ENCODE measurements around the gene MRPL12.

The MRPL12 gene

DNA sequence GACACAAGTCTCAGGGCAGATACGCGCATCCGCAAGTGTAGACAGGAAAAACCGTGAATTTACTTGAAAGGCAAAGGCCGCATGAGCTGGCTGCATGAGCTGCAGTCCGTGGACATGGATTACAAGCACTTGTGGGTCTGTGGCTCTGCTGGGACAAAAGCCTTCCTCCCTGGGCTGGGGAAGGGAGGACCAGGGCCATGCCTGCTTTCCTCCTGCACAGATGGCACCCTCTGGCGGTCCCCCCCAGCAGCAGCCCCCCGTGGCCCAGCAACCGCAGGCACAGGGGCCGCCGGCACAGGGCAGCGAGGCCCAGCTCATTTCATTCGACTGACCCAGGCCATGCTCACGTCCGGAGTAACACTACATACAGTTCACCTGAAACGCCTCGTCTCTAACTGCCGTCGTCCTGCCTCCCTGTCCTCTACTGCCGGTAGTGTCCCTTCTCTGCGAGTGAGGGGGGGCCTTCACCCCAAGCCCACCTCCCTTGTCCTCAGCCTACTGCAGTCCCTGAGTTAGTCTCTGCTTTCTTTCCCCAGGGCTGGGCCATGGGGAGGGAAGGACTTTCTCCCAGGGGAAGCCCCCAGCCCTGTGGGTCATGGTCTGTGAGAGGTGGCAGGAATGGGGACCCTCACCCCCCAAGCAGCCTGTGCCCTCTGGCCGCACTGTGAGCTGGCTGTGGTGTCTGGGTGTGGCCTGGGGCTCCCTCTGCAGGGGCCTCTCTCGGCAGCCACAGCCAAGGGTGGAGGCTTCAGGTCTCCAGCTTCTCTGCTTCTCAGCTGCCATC lies 1.7 kb upstream of the MRPL12 start:
- DNase-seq (ENCODE audit: low spot score) = no peak

DNA sequence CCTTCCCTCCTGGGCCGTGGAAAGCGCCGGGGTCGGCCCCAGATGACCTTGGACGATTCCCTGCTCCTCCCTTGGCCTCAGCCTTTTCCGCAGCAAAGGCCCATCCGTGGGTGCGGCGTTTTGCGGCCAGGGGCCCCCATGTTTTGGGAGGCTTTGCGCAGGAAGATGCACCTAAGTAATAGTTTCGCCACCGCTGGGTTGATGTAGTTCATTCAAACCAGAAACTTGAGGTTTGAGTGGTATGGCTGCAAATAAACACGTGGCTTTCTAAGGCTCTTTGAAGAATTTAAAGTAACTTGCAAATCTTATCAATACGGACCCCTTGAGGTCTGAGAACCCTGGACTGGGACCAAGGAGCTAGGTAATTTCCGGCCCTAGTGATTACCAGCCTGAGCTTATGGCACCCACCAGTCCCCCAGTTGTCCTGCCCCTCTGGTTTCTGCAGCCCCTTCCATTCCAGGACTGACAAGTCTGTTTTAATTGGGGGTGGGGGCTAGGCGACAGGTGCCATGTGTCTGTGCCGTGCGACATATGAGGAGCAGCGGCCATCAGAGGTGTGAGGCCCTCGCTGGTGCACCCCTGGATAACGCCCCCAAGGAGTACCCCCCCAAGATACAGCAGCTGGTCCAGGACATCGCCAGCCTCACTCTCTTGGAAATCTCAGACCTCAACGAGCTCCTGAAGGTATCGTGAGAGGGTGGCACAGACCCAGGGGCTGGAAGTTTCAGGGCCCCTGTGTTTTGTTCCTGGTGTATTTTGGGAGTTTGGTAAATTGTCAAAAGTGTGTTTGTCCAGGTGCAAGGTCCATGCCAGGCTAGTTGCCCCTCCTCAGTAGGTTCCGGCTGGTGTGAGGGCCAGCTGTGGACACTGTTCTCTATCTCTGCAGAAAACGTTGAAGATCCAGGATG lies 834 bp downstream of the MRPL12 start:
- DNase-seq (ENCODE audit: low spot score) = no peak

DNA sequence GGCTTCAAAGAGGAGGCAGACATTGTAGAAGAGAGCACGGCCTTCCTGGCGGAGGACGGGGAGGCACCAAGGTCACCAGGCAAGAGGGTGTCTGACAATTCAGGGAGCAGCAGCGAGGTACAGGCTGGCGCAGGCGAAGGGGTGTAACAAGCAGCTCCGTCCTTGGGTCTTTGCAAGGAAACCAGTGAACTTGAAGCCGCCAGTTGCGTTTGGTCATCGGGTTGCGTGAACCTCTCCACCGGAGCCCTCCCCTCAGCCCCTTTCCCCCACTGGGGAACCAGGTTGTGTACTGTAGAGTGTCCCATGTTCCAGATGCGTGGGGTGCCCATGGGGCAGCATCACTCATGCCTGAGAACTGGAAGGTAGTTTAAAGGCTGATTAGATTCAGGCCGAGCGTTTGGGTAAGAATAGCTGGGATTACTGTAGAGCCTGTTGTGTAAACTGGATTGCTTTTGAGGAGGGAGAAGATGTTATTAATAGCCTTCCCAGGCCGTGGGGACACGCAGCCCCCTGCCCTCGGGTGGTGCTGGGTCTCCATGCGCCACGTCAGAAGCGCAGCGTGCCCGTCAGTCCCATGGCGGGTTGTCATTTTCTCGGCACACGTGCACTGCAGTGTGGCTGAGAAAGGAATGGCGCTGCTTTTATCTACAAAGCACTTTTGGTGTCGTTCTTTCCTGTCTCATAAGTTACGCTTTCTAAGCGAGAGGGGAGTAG lies 2.5 kb downstream of the MRPL12 start:
- DNase-seq (ENCODE audit: low spot score) = no peak

DNA sequence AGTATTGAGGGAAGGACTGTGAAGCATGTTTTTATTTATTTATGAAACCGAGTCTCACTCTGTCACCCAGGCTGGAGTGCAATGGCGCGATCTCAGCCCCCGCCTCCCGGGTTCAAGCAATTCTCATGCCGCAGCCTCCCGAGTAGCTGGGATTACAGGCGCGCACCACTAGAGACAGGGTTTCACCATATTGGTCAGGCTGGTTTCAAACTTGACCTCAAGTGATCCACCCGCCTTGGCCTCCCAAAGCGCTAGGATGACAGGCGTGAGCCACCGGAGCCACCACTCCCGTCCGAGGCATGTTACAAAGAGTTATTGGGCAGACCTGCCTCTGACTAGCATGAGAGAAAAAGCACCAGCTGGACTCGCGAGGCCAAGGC lies 3.1 kb downstream of the MRPL12 start:
- no peak for DNase-seq (ENCODE audit: low spot score)

DNA sequence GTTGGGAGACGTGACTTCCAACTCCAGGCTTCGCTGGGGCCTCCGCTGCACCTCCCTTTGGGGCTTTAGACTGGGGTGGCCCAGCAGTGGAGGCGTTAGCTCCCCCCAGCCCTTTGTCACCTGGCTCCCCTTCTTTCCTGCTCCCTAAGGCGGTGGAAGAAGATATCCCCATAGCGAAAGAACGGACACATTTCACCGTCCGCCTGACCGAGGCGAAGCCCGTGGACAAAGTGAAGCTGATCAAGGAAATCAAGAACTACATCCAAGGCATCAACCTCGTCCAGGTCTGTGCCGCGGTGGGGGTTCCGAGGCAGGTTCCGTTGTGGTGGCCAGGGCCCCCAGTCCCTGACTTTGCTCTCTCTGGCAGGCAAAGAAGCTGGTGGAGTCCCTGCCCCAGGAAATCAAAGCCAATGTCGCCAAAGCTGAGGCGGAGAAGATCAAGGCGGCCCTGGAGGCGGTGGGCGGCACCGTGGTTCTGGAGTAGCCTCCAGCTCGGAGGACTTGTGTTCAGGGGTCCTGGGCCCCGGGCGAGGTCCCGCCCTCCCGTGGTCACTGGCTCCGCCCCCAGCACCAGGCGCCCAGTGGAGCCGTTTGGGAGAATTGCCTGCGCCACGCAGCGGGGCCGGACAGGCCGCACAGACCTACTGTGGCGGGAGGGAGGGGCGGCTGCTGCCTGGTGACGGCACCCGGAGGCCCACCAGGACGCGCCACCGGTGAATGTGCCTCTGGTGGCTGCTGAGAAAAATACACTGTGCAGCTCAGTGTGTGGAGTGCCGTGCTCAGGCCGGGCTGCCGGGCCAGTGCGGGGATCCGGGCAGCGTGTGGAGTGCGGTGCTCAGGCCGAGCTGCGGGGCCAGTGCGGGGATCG lies 3.8 kb downstream of the MRPL12 start:
- DNase-seq (ENCODE audit: low spot score) = no peak

DNA sequence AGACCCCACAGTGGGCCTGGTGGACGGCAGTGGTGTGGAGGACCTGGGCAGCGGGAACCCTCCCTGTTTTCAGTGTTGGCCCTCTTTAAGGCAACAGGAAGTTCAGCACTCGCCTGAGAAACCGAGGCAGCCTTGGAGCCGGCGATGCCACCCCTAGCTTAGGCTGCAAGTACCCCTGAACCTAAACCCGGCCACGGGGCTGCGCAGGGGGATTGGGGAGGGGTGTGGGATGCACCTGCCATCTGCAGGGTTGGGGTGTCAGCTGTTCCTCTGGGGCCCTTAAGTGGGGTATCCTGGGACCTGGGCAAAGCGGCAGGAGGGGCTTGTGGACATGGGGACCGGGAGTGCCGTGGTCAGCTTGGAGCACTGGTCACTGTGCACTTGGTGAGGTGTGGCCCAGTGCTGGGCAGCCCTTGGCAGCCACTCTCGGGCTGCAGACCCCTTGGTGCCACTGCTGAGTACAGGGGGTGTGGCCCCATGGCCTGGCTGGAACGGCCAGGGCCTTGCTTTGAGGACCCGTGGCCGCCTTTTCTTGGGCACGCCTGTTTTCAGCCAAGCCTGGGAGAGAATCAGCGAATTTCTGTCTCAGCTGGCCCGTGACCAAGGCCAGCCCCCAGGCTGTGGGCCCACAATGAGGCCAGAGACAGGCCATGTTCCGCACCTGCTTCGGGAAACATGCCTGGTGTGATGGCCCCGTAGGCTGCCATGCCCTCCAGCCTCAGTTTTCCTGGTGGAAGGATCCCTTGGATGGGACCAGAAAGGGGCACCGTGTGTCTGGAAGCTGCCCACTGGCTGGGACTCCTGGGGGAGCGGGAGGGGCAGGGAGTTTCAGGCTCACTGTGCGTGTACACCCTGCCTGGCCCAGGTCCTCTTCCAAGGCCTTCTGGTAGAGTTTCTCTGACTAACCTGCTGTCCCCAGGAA lies 4.8 kb downstream of the MRPL12 start:
- no peak for DNase-seq (ENCODE audit: low spot score)

DNA sequence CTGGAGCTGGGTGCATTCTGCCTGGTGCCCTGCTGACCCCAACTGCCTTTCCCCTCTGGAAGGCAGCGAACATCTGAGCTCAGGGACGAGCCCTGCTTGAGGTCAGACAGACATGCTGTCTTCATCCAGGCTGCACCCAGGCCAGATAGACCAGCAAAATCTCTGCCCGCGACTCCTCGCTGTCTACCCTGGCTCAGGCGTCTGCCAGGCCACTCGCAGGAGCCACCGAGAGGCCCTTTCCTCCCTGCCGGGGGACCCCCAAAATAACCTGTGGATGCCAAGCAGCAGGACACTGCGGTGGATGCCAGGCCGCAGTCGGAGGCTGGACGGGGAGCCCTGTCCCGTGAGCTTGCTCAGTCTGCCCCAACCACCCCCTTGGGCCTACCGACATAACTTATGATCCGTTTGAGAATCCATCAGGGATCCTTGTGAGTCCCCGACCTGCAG lies 5.6 kb downstream of the MRPL12 start:
- no peak for DNase-seq (ENCODE audit: low spot score)

DNA sequence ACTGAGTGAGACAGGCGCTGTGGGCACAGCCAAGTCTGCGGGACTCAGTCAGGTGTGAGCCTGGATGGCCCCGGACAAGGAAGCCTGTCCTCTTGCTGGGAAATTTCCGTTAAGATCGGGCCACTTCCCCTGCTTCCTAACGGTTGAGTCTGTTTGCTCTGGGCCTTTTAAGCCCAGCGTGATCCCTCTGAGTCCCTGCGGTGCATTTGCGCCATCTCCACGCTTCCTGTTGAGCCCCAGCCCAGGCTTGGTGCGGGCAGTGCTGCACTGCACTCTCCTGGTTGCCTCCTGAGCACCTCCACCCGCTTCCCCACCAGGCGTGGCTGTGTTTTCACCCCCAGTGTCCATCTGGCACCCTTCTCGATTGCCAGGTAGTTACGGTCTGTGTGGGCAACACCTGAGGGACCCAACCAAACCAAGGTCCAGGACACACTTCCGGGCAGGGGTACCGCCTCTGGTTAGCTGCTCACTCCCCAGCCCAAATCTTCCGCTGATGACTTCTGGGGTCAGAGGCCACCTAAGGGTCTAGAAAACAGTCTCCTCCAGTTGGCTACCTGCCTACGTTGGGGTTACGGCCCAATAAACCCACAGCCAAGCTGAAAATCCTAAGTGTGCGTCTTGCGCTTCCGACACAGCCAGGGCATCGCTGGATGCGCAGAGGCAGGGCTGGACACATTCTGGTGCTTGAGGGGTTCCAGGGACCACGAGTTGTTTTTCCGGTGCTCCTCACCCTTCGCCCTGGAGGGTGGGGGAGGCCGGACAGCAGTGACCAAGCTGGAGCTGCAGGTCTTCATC lies 7.5 kb downstream of the MRPL12 start:
- no peak for DNase-seq (ENCODE audit: low spot score)

DNA sequence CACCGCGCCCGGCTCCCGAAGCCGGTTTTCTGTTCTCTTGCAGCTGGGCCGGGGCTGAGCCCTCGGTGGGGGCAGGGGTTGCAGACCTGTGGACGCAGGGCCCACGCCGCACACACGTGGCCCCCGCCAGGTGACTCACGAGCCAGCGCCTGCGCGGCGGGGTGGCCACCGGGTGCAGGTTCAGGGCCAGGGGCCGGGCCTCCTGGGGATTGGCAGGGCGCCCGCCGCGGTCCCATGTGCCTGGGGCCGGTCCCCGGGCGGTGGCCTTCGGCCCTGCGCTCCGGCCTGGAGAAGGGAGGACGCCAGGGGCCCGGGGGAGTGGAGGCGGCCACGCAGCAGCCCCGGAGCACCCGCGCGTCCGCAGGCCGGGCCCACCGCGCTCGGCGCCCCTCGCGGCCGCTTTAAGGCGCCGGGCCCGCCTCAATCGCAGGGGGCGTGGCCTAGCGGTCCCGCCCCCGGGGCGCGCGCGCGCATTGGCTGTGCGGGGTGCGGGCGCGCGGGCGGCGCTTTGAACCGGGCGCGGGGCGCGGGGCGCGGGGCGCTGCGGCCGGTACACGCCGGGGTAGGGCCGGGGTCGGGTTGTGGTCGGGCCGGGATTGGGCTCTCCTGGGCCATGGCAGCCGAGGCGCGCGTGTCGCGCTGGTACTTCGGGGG lies 8.8 kb downstream of the MRPL12 start, which contains the start of gene SLC25A10:
TSS of gene SLC25A10 (plus strand) at position 471 of the 654 bp plus-strand sequence. CDS start at position 614, 143 bp downstream.
- DNase-seq (ENCODE audit: low spot score) = peak; percentile 79

DNA sequence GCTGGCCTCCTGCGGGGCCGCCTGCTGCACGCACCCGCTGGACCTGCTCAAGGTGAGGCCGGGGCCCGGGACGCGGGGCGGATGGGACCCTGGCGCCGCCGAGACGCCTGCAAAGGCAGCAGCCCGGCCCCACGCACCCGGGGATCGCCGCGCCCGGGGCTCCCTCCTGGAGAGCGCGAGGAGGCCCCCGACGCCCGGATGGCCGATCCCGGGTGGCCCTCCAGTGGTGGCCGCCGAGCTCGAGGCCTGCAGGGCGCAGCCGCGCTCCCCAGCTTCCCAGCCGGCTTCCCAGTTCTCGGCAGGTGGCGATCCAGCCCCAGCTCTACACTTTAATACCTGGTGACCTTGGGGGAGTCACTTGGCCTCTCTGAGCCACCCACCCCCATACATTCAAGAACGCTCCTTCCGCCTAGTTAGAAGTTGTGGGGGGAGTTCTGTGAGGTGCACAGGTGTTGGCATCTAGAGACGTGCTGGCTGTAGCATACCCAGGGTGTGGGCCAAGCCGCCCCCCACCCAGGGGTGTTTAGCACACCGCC lies 9.4 kb downstream of the MRPL12 start:
- DNase-seq (ENCODE audit: low spot score) = no peak

DNA sequence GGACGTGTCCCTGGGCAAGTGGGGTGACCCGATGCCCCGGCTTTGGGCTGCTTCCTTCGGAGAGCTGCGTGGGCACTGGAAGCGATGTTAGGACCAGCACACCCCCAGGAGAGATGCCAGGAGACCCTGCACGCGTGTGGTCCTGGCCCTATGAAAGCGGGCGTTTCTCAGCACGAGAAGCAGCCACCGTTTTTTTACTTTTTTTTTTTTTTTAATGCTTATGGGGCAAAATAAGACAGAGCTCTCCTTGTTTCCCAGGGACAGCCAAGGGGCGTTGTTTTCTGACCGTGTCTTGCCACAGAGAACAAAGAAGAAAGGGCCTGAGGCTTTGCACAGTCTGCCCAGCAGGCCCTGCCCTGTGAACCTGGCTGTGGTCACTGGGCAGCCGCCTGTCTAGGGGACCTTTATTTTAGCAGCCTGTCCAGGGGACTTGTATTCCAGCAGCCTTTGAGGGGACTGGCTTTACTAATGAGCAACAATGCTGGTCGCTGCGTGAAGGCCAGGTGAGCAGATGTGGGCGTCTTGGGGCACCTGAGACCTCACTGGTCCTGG lies 9.9 kb downstream of the MRPL12 start:
- no peak for DNase-seq (ENCODE audit: low spot score)

DNA sequence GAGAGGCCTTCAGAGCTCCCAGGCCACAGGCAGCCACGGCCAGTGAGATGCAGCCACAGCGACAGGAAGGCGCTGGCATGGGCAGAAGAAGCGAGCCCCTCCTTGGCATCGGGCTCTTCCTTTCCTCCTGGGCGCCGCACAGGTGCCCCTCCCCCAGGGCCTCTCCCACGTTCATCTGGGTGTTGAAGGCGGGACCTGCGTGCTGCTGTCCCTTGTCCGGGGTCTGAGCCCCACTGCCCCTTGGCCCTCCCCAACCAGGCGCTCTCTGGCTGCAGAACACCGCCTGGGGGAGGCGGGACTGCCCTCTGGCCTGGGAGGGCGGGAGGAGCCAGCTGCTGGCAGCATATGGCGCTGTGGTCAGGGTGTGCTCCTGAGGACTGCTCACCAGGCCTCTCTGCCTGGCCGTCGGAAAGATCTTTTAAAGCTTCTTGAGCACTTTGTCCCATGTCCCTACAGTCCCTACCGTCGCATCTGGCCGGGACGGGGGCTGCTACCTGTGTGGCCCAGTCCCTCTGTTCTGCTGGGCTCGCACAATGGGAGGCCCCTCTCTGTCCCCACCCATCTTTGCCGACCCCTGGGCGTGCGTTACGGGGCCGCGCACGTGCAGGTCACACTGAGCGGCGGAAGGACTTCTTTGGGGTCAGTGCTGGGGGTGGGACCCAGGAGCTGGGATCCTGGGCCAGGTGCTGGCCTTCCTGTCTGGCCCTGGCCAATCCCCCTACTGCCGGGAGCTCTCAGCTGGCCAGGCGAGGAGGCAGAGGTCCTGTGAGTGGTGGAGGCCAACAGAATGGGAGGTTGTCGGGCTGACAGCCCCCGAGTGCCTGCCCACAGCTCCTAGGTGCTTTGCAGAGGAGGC lies 10.6 kb downstream of the MRPL12 start:
- DNase-seq (ENCODE audit: low spot score) = no peak

DNA sequence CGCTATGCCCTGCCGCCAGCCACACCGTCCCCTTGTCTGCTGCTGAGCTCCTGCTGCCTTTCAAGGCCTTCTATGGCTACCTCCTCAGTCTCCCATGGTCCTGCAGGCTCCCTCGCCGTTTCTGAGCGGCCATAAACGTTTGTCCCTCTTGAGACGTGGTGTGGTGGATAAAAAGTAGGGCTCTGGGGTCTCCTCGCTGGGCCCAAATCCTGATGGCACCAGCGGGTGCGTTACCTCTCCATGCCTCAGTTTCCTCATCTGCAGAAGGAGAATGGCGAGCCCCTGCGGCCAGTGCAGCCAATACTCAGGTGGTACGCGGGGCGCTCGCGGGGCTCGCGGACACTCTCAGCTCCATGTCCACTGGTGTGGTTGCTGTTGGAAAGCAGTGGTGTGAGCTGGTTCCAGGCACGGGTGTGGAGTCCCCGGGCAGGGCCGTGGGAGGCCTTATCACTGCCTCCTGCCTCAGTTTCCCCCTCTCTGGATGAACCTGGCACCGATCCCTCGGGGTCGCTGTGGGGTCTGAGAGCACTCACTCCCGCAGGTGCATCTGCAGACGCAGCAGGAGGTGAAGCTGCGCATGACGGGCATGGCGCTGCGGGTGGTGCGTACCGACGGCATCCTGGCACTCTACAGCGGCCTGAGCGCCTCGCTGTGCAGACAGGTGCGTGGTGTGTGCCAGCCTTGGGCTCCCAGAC lies 11.4 kb downstream of the MRPL12 start:
- DNase-seq (ENCODE audit: low spot score) = no peak

DNA sequence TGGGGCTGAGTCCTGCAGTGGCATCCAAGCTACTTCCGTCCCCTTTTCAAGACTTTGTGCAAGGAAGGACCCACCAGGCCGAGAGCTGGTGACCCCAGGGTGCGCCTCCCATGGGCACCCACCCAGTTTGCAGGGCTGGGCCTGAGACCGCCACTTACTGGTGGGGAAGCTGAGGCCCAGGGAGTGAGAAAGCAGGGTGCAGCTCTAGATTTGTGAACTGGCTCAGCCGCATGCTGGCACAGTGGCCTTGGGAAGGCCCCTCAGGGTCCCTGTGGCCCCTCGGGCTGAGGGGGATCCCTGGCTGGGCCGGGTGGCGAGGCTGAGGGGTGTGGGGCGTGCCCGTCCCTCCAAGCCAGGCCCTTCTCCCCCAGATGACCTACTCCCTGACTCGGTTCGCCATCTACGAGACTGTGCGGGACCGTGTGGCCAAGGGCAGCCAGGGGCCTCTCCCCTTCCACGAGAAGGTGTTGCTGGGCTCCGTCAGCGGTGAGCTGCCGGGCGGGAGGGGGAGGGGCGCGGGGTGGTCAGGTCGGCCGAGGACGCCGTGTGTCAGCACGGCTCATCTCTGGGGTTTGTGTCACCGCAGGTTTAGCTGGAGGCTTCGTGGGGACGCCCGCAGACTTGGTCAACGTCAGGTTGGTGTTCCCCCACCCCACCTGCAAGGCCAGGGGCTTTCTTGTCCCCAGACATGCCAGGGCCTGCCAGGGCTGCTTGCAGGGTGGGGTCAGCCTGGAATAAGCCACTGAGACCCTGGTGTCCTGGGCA lies 12.1 kb downstream of the MRPL12 start:
- DNase-seq (ENCODE audit: low spot score) = no peak

DNA sequence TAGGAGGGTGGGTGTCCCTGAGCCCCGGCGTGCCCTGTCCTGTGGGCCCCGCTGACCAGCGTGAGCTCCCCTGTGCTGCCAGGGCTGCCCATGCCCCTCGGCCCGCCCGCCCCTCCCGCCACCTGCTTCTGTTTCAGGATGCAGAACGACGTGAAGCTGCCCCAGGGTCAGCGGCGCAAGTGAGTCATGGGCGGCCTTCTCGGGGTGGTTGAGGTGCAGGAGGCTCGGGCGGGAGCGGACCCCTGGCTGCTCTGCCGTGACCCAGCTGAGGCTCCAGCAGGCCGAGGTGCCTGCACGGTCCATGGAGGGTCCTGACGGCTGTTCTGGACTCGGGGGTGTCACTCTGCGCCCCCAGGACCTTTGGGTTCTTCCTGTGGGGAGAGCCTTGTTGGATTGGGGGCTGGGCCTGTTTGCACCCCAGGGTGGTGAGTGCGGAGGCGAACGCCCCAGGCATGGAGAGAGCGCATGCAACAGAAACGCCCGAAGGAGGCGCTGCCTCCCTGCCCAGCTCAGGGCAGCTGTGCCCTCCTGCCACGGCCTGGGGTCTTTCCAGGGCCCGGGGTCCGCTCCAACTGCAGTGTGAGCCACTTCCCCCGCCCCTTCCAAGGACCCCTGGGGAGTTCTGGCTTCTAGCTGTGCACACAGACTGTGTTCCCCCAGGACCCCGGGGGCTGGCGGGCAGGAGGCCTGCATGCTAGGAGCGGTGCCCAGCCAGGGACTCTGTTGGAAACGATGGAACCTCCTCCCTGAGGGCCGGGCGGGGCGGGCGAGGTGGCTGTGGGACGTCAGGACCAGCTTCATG lies 12.9 kb downstream of the MRPL12 start:
- no peak for DNase-seq (ENCODE audit: low spot score)
